Neural cell (in vitro differentiated cells): ENCODE measurements around the gene ZNF860. TPM values are rescaled to one million over a fixed set of nuclear protein-coding genes. Genes with fewer than 3 reads are reported as not detected.

ENCODE experiments used
- H2AFZ ChIP-seq: fragments of 200-600, 300-800 bp; sonication (generic), shearing (Covaris generic); 2 replicates; pipeline ENCODE4 v1.6.0; 2014; ENCODE audit warnings: low read depth, mild to moderate bottlenecking, antibody characterized with exemption, low read length, moderate library complexity
- H3F3A ChIP-seq: fragments of 200-600 bp; shearing (Covaris generic); 2 replicates; pipeline ENCODE4 v1.6.1; 2016; ENCODE audit warnings: mild to moderate bottlenecking, moderate library complexity, mixed read lengths, antibody characterized with exemption, low read length; ENCODE audit not compliant: insufficient read depth, poor library complexity, severe bottlenecking
- H3K27ac ChIP-seq: fragments of 200-600, 300-800 bp; sonication (generic), shearing (Covaris generic); 2 replicates; pipeline ENCODE4 v1.5.1; 2014; ENCODE audit warnings: mild to moderate bottlenecking, low read length, moderate library complexity
- H3K27me3 ChIP-seq: fragments of 300-800, 200-600 bp; sonication (generic), shearing (Covaris generic); 2 replicates; pipeline ENCODE4 v1.6.0; 2014; ENCODE audit warnings: mild to moderate bottlenecking, low read depth, low read length, moderate library complexity; ENCODE audit not compliant: insufficient read depth
- H3K36me3 ChIP-seq: fragments of 300-800, 200-600 bp; sonication (generic), shearing (Covaris generic); 2 replicates; pipeline ENCODE4 v1.5.1; 2014; ENCODE audit warnings: mild to moderate bottlenecking, antibody characterized with exemption, low read length, moderate library complexity; ENCODE audit not compliant: insufficient read depth
- H3K4me2 ChIP-seq: fragments of 300-800, 200-600 bp; sonication (generic), shearing (Covaris generic); 2 replicates; pipeline ENCODE4 v1.6.0; 2014; ENCODE audit warnings: mild to moderate bottlenecking, low read length
- H3K4me3 ChIP-seq: fragments of 300-800, 200-600 bp; sonication (generic), shearing (Covaris generic); 2 replicates; pipeline ENCODE4 v1.5.1; 2014; ENCODE audit warnings: mild to moderate bottlenecking, low read length, moderate library complexity
- H3K79me2 ChIP-seq: fragments of 200-600 bp; shearing (Covaris generic); replicated peaks from 2 replicates; pipeline ENCODE4 v1.6.0; 2014; ENCODE audit warnings: mild to moderate bottlenecking, low read length, moderate library complexity; ENCODE audit not compliant: insufficient read depth
- H3K9ac ChIP-seq: fragments of 300-800, 200-600 bp; sonication (generic), shearing (Covaris generic); 2 replicates; pipeline ENCODE4 v1.6.1; 2016; ENCODE audit warnings: mild to moderate bottlenecking, low read length, mixed read lengths
- H3K9me2 ChIP-seq: fragments of 200-600 bp; shearing (Covaris generic); 2 replicates; pipeline ENCODE4 v1.6.1; 2016; ENCODE audit warnings: mild to moderate bottlenecking, low read length, mixed read lengths; ENCODE audit not compliant: insufficient read depth
- H3K9me3 ChIP-seq: fragments of 200-600, 300-800 bp; sonication (generic), shearing (Covaris generic); 2 replicates; pipeline ENCODE4 v1.6.1; 2016; ENCODE audit warnings: mild to moderate bottlenecking, mixed run types, low read length, moderate library complexity, mixed read lengths
- H4K20me1 ChIP-seq: fragments of 200-600 bp; shearing (Covaris generic); 2 replicates; pipeline ENCODE4 v1.6.1; 2016; ENCODE audit warnings: mild to moderate bottlenecking, mixed run types; ENCODE audit not compliant: insufficient read depth
- CTCF ChIP-seq: fragments of 450-650 bp; IDR thresholded peaks from 2 replicates; pipeline ENCODE4 v1.5.1; 2014; ENCODE audit warnings: antibody characterized with exemption, mild to moderate bottlenecking, moderate library complexity; ENCODE audit not compliant: poor library complexity, severe bottlenecking
- EP300 ChIP-seq: fragments of 450-650 bp; conservative IDR thresholded peaks from 2 replicates; pipeline ENCODE4 v1.6.1; 2014; ENCODE audit warnings: antibody characterized with exemption, mild to moderate bottlenecking, moderate library complexity; ENCODE audit not compliant: poor library complexity, severe bottlenecking
- EZH2 ChIP-seq: fragments of 200-600, 300-800 bp; shearing (Covaris generic), sonication (generic); IDR thresholded peaks from 2 replicates; pipeline ENCODE4 v1.6.1; 2014; ENCODE audit warnings: antibody characterized with exemption, low read length, borderline replicate concordance, mild to moderate bottlenecking; ENCODE audit not compliant: insufficient read depth, poor library complexity, severe bottlenecking
- MXI1 ChIP-seq: fragments of 450-650 bp; conservative IDR thresholded peaks from 2 replicates; pipeline ENCODE4 v1.6.1; 2014; ENCODE audit warnings: antibody characterized with exemption, mild to moderate bottlenecking; ENCODE audit not compliant: poor library complexity, severe bottlenecking
- POLR2AphosphoS5 ChIP-seq: IDR thresholded peaks from 2 replicates; pipeline ENCODE4 v1.6.1; 2012
- RAD21 ChIP-seq: fragments of 450-650 bp; conservative IDR thresholded peaks from 2 replicates; pipeline ENCODE4 v1.6.1; 2014; ENCODE audit warnings: antibody characterized with exemption, mild to moderate bottlenecking, moderate library complexity
- REST ChIP-seq: IDR thresholded peaks from 2 replicates; pipeline ENCODE4 v1.6.1; 2012; ENCODE audit warnings: borderline replicate concordance
- SMC3 ChIP-seq: fragments of 450-650 bp; conservative IDR thresholded peaks from 2 replicates; pipeline ENCODE4 v1.6.1; 2014; ENCODE audit warnings: antibody characterized with exemption, mild to moderate bottlenecking, moderate library complexity; ENCODE audit not compliant: poor library complexity
- TAF1 ChIP-seq: IDR thresholded peaks from 2 replicates; pipeline ENCODE4 v1.6.1; 2012; ENCODE audit warnings: low read depth
- polyA plus RNA-seq: library from polyadenylated mRNA; depleted of rRNA; stranded (reverse); fragments of >200 nt; gene quantifications from 2 replicates; pipeline ENCODE4 v1.2.3, GENCODE V29; 2014

ZNF860 gene
- polyA plus RNA-seq, 1 donor from 2014 or later: 1.2 TPM

GRCh38 chr3:31966978-31967591, 14.5 kb upstream of the ZNF860 start:
- H3K36me3 ChIP-seq: no peaks in the 10 kb centered on the region
- H3K27ac ChIP-seq: no peak overlapping the region
- H3K9me3 ChIP-seq: no peaks in the 10 kb centered on the region
- H4K20me1 ChIP-seq: no peaks in the 10 kb centered on the region
- no peak overlapping the region for H3K4me3 ChIP-seq
- H3K27me3 ChIP-seq: no peaks in the 10 kb centered on the region
- no peak overlapping the region for H3K4me2 ChIP-seq
- H3K9ac ChIP-seq: no peak overlapping the region
- no peak overlapping the region for H2AFZ ChIP-seq
- H3F3A ChIP-seq: no peaks in the 10 kb centered on the region
- H3K9me2 ChIP-seq: no peaks in the 10 kb centered on the region
- no peaks in the 10 kb centered on the region for H3K79me2 ChIP-seq
- no peak for TF ChIP-seq RAD21
- TF ChIP-seq REST: no peak
- TF ChIP-seq POLR2AphosphoS5: no peak

- H4K20me1 ChIP-seq: no peaks in the 10 kb centered on the region
- no peak overlapping the region for H3K9ac ChIP-seq
- no peaks in the 10 kb centered on the region for H3F3A ChIP-seq
- TF ChIP-seq CTCF (no peak), MXI1 (no peak), EZH2 (no peak), SMC3 (no peak), TAF1 (no peak), RAD21 (no peak), EP300 (no peak), POLR2AphosphoS5 (no peak), REST (no peak)
- H3K9me3 ChIP-seq: no peaks in the 10 kb centered on the region
- H3K27ac ChIP-seq: no peak overlapping the region
- H2AFZ ChIP-seq: no peak overlapping the region
- no peak overlapping the region for H3K4me3 ChIP-seq
- H3K79me2 ChIP-seq: no peaks in the 10 kb centered on the region
- no peaks in the 10 kb centered on the region for H3K36me3 ChIP-seq
- H3K27me3 ChIP-seq: no peaks in the 10 kb centered on the region
- H3K4me2 ChIP-seq: no peak overlapping the region
- no peaks in the 10 kb centered on the region for H3K9me2 ChIP-seq
Observed at GRCh38 chr3:31967592-31967991, 14.0 kb upstream of the ZNF860 start.
